SH-SY5Y (cell line): Measurements from ENCODE around the gene ALOX15.

Experiments
- GATA2 ChIP-seq: IDR thresholded peaks from 2 replicates; pipeline ENCODE4 v1.6.1; 2011; ENCODE audit warnings: mild to moderate bottlenecking, low read depth, low read length
- GATA3 ChIP-seq: IDR thresholded peaks from 2 replicates; pipeline ENCODE4 v1.6.1; 2011; ENCODE audit warnings: low read depth, mild to moderate bottlenecking, low read length, moderate library complexity

DNA sequence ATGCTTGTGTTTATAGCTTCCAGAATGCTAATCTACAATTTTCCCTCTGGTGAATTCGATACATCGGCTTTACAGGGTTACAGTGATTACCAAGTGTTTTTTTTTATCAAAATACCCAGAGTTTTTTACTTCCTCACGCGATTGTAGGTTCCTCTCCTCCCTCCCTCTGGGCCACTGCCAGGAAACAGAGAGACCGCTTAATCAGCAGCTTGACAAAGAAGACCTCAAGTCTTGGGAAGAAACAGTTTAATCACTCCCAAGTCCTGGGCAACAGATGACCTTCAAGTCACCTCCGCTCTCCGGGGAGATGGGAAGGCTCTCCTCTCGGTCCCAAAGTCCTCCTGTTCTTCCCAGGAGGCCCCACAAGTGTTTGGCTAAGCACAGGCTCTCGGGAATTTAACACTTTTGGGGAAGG lies 33.7 kb downstream of the ALOX15 start:
- TF ChIP-seq GATA3 (no peak), GATA2 (no peak)
